ENCODE measurements around the gene MCF2L.

Gene MCF2L

GRCh38 chr13:112982281-112983041 lies 13.4 kb downstream of the MCF2L start:
- TF ChIP-seq CTCF (conservative IDR thresholded peaks at IDR 0.05; ENCODE audit: low read length): no peak
- no peak overlapping the region for H3K4me3 ChIP-seq (ENCODE audit: low read length)
- DNase-seq (ENCODE audit: low read depth): no peak

GRCh38 chr13:112983042-112983305 lies 14.0 kb downstream of the MCF2L start:
- no peak for TF ChIP-seq CTCF (conservative IDR thresholded peaks at IDR 0.05; ENCODE audit: low read length)
- no peak overlapping the region for H3K4me3 ChIP-seq (ENCODE audit: low read length)
- DNase-seq (ENCODE audit: low read depth): no peak

- no peak for DNase-seq (ENCODE audit: low read depth)
- no peak for TF ChIP-seq CTCF (conservative IDR thresholded peaks at IDR 0.05; ENCODE audit: low read length)
- no peak overlapping the region for H3K4me3 ChIP-seq (ENCODE audit: low read length)
Measured at GRCh38 chr13:112983428-112984196, 14.6 kb downstream of the MCF2L start.

- no peak for TF ChIP-seq CTCF (conservative IDR thresholded peaks at IDR 0.05; ENCODE audit: low read length)
- H3K4me3 ChIP-seq (ENCODE audit: low read length): no peak overlapping the region
- DNase-seq (ENCODE audit: low read depth): no peak
Measured at GRCh38 chr13:112984501-112984900, 15.5 kb downstream of the MCF2L start.

GRCh38 chr13:112984954-112985802 lies 16.2 kb downstream of the MCF2L start:
- no peak for TF ChIP-seq CTCF (conservative IDR thresholded peaks at IDR 0.05; ENCODE audit: low read length)
- no peak for DNase-seq (ENCODE audit: low read depth)
- H3K4me3 ChIP-seq (ENCODE audit: low read length): no peak overlapping the region

GRCh38 chr13:112985803-112986408 lies 16.9 kb downstream of the MCF2L start:
- DNase-seq (ENCODE audit: low read depth): no peak

More at GRCh38 chr13:112985803-112986408, 16.9 kb downstream of the MCF2L start:
- no peak for TF ChIP-seq CTCF (conservative IDR thresholded peaks at IDR 0.05; ENCODE audit: low read length)
- H3K4me3 ChIP-seq (ENCODE audit: low read length): no peak overlapping the region

Measured in AG10803 (cell line).